HL-60/S4 treated with phorbol 12-myristate 13-acetate at 8.2 ng/mL for 4 days and 3 days (cell line): Measurements from ENCODE around the gene CDR2.

ENCODE experiments used
- in situ Hi-C: fragments of 300-500 bp; cut with MboI; formaldehyde crosslinking; loops from 2 replicates; pipeline ENCODE4 v1.15.0; 2022; ENCODE audit warnings: low sequenced_read_pairs

The CDR2 gene

DNA sequence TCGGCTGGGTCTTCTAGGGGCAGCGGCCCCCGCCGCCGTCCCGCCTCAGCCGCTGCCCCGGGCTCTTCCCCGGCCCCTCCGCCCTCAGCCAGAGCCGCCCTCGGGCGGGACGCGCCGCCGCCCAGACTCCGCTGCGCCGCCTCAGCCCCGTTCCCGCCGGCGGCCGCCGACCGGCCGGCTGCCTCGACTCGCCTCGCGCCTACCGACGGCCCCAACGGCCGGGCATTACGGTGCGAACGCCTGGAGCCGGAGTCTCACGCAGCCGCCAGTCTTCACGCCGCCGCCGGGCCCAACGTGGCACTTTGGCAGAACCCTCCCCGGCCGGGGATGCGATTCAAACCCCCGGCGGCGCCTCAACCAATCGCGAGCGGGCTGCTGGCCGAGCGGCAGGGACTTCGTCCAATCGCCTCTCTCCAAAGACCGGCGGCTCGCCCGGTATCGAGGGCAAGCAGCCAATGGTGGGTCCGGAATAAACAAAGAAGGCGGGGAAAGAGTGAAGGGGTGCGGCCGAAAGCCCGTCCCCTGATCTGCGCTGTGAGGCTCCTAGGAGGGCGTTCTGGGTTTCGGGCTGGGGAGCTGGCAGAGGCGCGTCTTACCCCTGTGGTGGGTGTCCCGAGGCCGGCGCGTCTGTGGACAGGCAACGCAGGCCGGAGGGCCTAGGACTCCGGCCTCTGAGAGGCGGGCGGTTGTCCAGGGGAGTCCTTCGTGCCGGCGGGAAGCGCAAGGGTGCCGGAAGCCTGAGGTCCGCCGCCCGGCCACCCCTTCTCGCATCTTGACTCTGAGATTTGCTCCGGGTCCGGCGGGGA, at the start of gene CDR2:
Gene CDR2 (minus strand): TSS at position 309 of the 806 bp plus-strand sequence. CDS start 310 bp downstream, outside the sequence.
- in situ Hi-C loops = no loop called here

DNA sequence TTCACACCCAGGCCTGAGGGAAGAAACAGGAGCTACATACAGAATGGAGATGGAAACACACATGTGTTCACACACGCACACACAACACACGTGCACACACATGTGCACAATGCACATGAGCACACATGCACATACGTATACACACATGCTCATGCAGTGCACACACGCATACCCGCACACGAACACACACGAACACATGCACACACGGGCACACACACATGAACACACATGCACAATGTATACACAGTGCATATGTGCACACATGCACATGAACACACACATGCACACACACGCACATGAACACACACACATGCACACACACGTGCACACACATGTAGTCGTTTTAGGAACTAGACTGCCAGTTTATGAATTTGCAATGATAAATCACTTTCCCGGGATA, 49.3 kb upstream of the CDR2 start:
- in situ Hi-C loops = no loop called here

DNA sequence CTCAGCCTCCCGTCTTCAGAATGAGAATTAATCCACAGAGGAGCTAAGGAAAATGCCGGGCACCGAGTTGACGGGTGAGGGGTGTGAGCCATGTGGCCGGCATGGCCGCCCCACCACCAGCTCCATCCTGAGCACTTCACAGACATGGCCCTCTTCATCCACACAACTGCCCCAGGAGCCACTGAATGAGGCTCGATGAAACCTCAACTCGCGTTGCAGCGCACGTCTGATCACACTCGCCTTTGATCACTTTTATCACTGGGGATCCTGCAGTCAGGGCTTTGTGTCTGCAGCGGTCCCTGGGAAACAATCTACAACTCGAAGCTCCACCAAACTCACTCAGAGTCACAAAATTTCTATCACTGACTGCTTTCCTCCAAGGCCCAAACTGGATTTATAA, 46.7 kb upstream of the CDR2 start:
- in situ Hi-C loops = no loop called here

DNA sequence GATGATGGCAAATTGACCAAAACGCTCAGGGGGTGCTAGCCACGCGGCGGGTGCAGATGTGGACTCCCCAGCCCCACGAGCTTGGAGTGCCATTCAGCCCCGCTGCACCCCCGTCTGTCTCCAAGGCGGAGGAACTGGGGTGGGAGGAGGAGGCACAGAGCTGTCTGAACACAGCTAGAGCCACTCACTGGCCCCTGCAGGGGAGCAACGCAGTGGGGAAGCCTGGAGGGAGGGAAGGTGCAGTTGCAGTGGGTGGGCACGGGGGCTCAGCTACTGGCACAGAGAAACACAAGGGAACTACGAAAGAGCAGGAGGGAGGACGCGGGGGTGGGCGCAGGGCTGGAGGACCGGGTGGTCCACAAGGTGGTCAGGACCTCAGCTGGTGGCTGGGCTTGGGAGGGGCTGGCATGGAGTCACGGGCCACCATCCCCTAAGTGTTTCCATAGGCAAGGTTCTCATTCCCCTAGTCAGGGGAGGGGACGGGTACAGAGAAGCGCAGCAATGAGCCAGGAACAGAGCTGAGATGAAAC, 46.3 kb upstream of the CDR2 start:
- in situ Hi-C loops = no loop called here

DNA sequence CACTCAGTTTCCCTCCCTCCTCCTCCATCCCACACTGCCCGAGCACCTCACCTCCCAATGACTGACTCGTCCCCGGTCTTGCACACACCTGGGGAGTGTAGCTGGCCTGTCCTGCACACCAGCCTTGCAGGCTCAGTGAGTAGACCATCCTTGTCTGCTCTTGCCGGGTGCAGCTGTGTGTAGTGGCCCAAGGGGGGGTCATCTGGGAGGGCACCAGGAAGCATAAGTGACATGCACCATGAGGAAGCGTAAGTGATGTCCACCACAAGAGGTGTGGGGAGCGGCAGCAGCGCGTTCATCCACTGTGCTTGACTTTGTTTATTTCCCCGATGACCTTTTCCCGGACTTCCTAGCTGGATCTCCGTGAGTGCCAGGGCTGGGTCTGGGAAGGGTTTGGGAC, 45.5 kb upstream of the CDR2 start:
- in situ Hi-C loops = loop anchor here (10.0 kb wide), 1 partner anchor 75 kb away; no protein-coding TSS in a partner anchor

DNA sequence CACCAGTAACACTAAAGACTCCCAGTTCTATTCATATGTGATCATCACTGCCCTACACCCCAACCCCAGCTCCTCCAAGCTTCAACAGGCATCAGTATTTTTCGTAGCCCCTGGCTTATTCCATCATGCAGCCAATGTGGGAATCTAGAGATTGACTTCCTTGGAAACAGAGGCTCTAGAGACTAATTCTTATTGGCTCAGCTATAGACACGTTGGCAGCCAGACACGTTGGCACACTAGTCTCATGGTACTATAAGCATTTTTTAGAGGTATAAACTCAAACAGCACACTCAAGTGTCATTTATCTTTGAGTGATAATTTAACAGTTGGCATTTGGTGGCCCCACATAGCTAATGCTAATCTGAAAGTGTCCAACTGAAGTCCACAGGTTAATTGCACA, 44.4 kb upstream of the CDR2 start:
- in situ Hi-C loops = loop anchor here (10.0 kb wide), 1 partner anchor 74 kb away; no protein-coding TSS in a partner anchor

DNA sequence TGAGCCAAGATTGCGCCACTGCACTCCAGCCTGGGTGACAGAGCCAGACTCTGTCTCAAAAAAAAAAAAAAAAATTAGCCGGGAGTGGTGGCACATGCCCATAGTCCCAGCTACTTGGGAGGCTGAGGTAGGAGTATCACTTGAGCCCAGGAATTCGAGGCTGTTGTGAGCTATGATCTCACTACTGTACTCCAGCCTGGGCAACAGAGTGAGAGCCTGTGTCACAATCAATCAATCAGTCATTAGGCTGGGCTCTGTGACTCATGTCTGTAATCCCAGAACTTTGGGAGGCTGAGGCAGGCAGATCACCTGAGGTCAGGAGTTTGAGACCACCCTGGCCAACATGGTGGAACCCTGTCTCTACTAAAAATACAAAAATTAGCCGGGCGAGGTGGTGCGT, 43.4 kb upstream of the CDR2 start:
- in situ Hi-C loops = loop anchor here (10.0 kb wide), 1 partner anchor 73 kb away; no protein-coding TSS in a partner anchor

DNA sequence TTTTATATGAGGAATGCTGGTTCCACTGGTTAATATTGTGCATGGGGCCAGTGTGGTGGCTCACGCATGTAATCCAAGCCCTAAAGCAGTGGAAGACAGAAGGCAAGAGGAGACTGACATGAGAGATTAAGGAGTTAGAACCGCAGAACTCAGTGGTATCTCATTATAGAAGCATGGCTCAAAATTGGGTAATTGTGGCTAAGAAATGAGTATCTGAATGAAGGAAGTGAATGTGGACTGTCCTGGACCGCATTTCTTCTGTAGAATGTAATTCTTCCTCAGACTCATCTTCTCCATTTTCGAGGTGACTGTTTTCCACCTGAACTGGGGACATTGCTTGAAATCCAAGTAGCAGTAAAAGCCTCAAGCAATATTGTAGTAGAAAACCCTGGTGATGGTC, 42.6 kb upstream of the CDR2 start:
- in situ Hi-C loops = loop anchor here (10.0 kb wide), 1 partner anchor 72 kb away; no protein-coding TSS in a partner anchor

DNA sequence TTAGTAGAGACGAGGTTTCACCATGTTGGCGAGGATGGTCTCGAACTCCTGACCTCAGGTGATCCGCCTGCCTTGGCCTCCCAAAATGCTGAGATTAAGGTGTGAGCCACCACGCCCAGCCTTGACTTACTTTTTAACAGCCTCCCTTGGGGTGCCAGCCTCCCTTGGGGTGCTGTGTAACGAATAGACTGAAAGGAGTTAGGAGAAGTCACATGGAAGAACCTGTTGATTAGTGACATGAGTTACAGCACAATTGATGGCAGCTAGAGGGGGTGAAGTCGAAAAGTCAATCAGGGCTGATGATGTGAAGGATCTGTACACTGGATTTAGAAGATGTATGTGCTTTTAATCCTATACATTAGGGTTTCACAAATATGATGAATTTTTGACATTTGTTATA, 39.4 kb upstream of the CDR2 start:
- in situ Hi-C loops = loop anchor here (10.0 kb wide), 1 partner anchor 69 kb away; no protein-coding TSS in a partner anchor

DNA sequence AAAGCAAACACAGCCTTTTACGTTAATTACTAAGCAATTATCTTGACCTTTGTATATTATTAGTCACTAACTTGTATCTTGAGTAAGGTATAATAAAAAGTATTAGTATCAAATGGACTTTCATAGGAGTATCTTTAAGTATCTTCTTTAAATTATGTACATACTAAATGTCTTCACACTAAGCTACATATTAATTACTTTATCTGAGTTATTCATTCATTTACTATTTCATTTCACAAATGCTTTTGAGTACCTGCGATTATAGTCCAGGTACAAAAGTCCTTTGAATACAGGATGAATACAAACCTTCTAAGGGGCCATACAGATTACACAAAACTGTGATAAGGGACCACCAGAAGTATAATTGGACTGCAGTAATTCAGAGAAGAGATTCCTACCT, 33.1 kb upstream of the CDR2 start:
- in situ Hi-C loops = no loop called here

DNA sequence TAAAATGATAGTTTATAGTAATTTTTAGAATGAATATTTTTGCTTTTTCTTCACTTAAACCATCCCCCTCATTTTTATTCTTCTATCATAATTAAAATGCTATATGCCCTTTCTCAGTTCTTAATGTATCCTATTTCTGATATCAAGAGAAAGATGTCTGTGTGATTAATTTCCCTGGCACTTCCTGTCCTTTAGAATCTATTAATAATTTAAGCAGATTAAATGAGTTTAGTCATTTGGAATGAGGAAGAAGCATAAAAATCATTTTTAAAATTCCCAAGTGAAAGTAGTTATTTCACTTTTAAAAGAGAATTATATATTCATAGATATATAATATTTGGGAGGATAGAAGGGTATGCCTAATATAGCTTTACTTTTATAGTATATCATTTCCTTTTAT, 27.8 kb upstream of the CDR2 start:
- in situ Hi-C loops = no loop called here

DNA sequence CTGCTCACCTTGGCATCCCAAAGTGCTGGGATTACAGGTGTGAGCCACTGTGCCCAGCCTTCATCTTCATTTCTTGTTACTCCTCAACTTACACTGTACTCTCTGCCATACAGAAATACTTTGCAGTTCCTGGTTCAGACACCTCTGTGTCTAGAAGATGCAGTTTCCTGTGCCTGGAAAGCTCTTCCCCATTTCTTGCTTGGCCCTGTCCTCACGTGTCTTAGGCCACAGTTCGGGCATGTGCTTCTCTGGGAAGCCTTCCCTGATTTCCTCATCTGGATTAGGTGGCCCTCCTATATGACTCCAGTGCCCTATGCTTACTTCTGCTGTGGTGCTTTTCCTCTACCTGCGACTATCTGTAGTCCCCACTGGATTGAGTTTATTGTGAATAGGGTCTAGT, 26.5 kb upstream of the CDR2 start:
- in situ Hi-C loops = no loop called here

DNA sequence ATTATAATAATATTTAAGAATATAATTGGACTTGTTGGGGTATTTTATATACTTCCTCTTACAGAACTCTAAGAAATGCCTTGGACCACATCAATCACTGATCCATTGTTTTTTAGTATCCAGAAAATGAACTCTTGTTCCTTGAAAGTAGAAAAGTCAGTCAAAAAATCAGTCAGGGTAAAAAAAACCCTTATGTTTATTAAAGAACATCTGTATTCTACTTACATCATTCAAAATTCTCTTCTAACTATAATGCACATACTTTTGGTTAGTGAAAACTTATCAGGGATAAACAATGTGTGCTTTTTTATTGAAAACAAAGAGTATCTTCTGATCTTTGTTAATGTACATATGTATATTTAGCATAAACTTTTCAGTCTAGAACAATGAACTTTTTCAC, 23.5 kb upstream of the CDR2 start:
- in situ Hi-C loops = no loop called here

DNA sequence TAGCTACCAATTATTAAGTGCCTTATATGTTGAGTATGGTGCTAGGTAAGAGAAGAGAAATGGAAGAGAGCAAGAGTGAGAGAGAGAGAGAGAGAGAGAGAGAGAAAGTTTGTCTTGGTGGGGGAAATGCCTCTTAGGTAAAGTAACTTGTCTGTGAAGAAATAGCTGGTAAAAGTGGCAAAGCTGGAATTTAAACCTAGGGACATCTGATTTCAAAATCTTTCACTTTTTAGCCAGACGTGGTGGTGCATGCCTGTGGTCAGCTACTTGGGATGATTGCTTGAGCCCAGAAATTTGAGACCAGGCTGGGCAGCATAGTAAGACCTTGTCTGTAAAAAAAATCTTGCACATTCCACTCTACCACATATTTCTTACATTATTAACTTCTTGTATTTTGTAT, 23.0 kb upstream of the CDR2 start:
- in situ Hi-C loops = no loop called here

DNA sequence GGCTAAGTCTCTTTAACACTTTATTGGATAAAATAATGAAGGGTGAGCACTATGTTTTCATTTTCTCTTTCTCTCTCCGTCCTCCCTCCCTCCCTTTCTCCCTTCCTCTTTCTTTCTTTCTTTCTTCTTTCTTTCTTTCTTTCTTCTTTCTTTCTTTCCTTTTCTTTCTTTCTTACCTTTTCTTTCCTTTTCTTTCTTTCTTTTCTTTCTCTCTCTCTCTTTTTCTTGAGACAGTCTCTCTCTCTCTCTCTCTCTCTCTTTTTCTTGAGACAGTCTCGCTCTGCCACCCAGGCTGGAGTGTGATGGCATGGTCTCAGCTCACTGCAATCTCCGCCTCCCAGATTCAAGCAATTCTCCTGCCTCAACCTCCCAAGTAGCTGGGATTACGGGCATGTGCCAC, 21.5 kb upstream of the CDR2 start:
- in situ Hi-C loops = no loop called here

DNA sequence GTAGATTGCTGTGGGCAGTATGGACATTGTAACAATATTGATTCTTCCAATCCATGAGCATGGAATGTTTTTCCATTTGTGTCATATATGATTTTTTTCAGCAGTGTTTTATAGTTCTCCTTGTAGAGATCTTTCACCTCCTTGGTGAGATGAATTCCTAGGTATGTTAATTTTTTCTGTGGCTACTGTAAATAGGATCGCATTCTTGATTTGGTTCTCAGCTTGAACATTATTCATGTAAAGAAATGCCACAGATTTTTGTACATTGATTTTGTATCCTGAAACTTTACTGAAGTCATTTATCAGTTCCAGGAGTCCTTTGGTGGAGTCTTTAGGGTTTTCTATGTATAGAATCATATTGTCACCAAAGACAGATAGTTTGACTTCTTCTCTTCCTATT, 19.7 kb upstream of the CDR2 start:
- in situ Hi-C loops = no loop called here

DNA sequence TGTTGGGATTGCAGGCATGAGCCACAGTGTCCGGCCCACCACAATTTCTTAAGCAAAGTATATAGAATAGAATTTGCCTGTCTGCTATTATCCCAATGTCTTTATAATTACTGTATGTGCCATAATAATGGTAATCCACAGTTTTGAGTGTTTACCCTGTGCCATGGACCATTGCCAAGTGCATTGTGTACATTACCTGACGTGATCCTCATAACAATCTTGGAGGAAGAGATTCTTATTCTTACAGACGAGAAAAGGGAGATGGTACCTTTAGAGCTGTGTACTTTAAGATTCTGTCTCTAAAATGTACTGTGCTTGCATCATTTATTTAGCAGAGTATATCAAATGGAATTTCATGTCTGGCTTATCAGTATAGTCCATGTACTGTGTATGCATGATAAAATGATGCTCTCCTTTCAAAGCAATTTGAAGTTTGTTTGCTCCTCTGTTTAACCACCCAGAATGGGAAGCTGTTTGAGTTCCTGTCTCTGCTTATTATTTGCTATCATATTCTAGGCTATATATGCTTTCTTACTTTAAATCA, 13.8 kb upstream of the CDR2 start:
- in situ Hi-C loops = no loop called here

DNA sequence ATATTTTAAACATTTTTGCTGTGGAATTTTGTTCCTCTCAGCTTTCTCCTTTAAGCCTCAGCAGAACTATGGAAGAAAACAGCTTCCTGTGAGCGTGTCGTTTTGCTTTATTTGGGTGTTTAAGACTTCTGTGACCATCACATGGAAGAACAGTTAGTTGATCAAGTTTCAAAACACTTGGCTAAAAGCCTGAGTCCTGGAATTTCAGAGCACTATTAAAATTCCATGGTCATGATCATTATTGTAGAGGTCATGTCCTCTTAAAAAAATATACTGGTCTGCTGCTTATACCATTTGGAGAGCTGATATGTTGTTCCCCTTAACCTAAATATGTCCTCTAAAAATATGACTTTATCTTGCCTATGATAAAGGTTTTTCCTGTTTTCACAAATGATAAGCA, 12.6 kb upstream of the CDR2 start:
- in situ Hi-C loops = no loop called here

DNA sequence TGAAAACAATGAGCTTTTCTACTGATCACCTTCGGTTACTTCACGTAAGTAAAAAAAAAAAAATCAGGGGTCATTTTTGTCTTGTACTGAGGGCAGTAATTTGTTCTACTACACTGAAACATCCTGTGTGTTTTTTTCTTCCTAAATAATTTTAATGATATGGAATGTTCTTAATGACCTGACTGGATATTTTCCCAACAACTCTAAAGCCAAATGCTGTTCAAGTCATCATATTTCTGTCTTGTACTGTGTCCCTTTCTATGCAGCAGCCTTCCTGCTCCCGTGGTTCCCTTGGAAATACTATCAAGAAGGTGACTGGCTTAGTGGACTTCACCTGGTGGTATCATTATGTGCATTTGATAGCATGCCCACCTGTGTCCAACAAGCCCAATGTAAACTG, 10.8 kb upstream of the CDR2 start:
- in situ Hi-C loops = no loop called here

DNA sequence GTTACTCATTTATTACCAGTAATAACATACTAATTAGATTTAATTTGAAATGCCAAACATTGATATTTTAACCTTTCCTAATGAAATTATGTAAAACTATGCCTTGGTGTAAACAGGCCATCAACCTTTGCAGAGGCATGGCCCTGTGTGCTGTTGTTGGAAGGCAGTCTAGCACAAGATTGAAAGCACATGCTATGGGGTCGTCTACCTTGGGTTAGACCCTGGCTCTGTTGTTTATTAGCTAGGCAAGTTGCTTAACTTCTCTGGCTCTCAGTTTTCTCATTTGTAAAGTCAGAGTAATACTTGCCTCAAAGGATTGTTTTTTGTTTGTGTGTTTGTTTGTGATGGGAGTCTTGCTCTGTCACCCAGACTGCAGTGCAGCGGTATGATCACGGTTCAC, 9.4 kb upstream of the CDR2 start:
- in situ Hi-C loops = no loop called here

DNA sequence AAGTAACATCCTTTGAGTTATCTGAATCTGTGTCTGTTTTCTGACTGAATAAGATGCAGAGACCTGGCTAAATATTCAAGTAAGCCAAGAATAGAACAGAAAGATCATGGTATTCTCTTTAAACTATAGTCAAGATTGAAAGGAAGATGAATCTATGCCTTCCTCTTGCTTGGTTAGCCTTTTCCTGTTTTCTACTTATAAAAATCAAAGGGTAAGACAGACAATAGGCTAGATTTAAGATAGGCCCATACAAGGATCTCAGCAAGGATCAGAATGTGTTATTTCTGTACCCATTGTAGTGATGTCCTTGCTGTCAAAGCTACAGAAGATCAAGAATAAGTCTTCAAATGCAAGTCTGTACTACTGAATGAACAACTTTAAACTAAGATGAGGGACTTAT, 7.0 kb upstream of the CDR2 start:
- in situ Hi-C loops = no loop called here

DNA sequence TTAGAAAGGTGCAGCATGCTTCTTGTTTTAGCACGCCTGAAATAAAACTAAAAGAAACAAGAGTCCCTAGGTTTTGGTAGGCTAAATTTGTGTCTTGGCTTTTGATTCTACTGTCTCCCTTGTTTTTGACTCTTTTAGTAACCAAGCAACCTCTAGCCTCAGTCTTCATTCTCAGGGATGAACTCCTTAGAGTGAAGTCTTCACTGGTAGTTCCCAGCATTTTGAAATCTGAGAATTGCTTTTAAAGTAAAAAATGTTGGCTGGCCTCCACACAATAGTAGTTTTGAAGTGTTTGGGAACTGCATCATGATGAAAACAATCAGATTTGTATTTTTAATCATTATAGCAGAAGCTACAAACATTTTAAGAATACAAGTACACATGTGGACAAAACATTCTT, 6.1 kb upstream of the CDR2 start:
- in situ Hi-C loops = no loop called here
